IMR-90 (cell line): ENCODE results near the gene HDAC3. TPM values are rescaled to one million over a fixed set of nuclear protein-coding genes. Genes with fewer than 3 reads are reported as not detected.
A peak's percentile ranks its signal among the peaks of the same experiment; 100 is the strongest.

Experiments
- ATAC-seq: fragments of 200-7000 bp; cut with Tn5 transposase; 2 replicates; pipeline ENCODE4 v1.9.1; 2020; ENCODE audit warnings: low read depth, mild to moderate bottlenecking, moderate library complexity
- BruUV-seq: library from RNA; stranded (reverse); fragments of 400-500 nt; replicated peaks from 2 replicates; lab custom pipeline; 2021; lab: Mats Ljungman, UMichigan
- CTCF ChIA-PET: fragments of 300-600 bp; formaldehyde crosslinking; extraction: SDS; loops from one replicate; lab custom pipeline; 2021; ENCODE audit warnings: antibody characterized with exemption; lab: Yijun Ruan, JAX
- POLR2A ChIA-PET: fragments of 300-600 bp; sonication (Branson Sonifier 250); formaldehyde crosslinking; loops from one replicate; lab custom pipeline; 2022; ENCODE audit warnings: antibody characterized with exemption; ENCODE audit not compliant: unreplicated experiment; lab: Charles Lee
- DNase-seq: peaks from one replicate; pipeline ENCODE4 v3.0.0; 2013
- H2AFZ ChIP-seq: replicated peaks from 2 replicates; pipeline ENCODE3; 2013; ENCODE audit warnings: low read length, mild to moderate bottlenecking; ENCODE audit not compliant: poor library complexity
- H2AK5ac ChIP-seq: 2 replicates; pipeline ENCODE4 v1.6.1; 2013; ENCODE audit warnings: low read depth, low read length, inconsistent platforms
- H2AK9ac ChIP-seq: replicated peaks from 2 replicates; pipeline ENCODE3; 2013; ENCODE audit warnings: mild to moderate bottlenecking, low read depth, low read length, moderate library complexity; ENCODE audit not compliant: poor library complexity
- H2BK120ac ChIP-seq: 2 replicates; pipeline ENCODE4 v1.6.1; 2013; ENCODE audit warnings: low read depth, low read length, inconsistent platforms
- H2BK15ac ChIP-seq: 3 replicates; pipeline ENCODE4 v1.6.1; 2013; ENCODE audit warnings: low read depth, low read length, inconsistent platforms
- H2BK20ac ChIP-seq: 2 replicates; pipeline ENCODE4 v1.6.1; 2013; ENCODE audit warnings: low read depth, mild to moderate bottlenecking, inconsistent platforms, low read length, moderate library complexity
- H2BK5ac ChIP-seq: 2 replicates; pipeline ENCODE4 v1.6.1; 2013; ENCODE audit warnings: mild to moderate bottlenecking, low read depth, low read length, inconsistent platforms; ENCODE audit not compliant: poor library complexity, severe bottlenecking
- H3K14ac ChIP-seq: replicated peaks from 2 replicates; pipeline ENCODE4 v1.6.1; 2013; ENCODE audit warnings: low read depth, low read length, inconsistent platforms
- H3K18ac ChIP-seq: 2 replicates; pipeline ENCODE4 v1.6.1; 2013; ENCODE audit warnings: low read depth, low read length, control low read depth
- H3K23ac ChIP-seq: 2 replicates; pipeline ENCODE4 v1.6.1; 2013; ENCODE audit warnings: low read depth, low read length, inconsistent platforms
- H3K27ac ChIP-seq: 2 replicates; pipeline ENCODE4 v1.5.1; 2013; ENCODE audit warnings: mild to moderate bottlenecking, control low read depth, low read length; ENCODE audit not compliant: insufficient read depth
- H3K27me3 ChIP-seq: 2 replicates; pipeline ENCODE4 v1.6.1; 2013; ENCODE audit warnings: low read length; ENCODE audit not compliant: control insufficient read depth, insufficient read depth
- H3K36me3 ChIP-seq: 2 replicates; pipeline ENCODE4 v1.6.1; 2013; ENCODE audit warnings: low read length, mixed read lengths; ENCODE audit not compliant: control insufficient read depth, insufficient read depth
- H3K4ac ChIP-seq: 2 replicates; pipeline ENCODE4 v1.6.1; 2013; ENCODE audit warnings: low read depth, low read length, inconsistent platforms
- H3K4me1 ChIP-seq: 2 replicates; pipeline ENCODE4 v1.6.1; 2013; ENCODE audit warnings: low read length, mixed read lengths; ENCODE audit not compliant: control insufficient read depth, insufficient read depth
- H3K4me2 ChIP-seq: 2 replicates; pipeline ENCODE4 v1.6.1; 2013; ENCODE audit warnings: low read depth, mild to moderate bottlenecking, control low read depth, low read length, moderate library complexity
- H3K4me3 ChIP-seq: 2 replicates; pipeline ENCODE4 v1.5.1; 2013; ENCODE audit warnings: low read depth, mild to moderate bottlenecking, control low read depth, low read length, moderate library complexity; ENCODE audit not compliant: insufficient read depth
- H3K56ac ChIP-seq: 2 replicates; pipeline ENCODE4 v1.6.1; 2013; ENCODE audit warnings: low read length, inconsistent platforms; ENCODE audit not compliant: insufficient read depth; ENCODE audit errors: extremely low read depth
- H3K79me1 ChIP-seq, 2 experiments: 2 replicates each; pipeline ENCODE4 v1.6.1; 2013; ENCODE audit warnings: low read length in 2 of 2, inconsistent platforms in 1 of 2, low read depth in 1 of 2
- H3K9ac ChIP-seq: 2 replicates; pipeline ENCODE4 v1.6.1; 2013; ENCODE audit warnings: low read depth, low read length, control low read depth
- H3K9me1 ChIP-seq: 2 replicates; pipeline ENCODE4 v1.6.1; 2013; ENCODE audit warnings: low read length, inconsistent platforms; ENCODE audit not compliant: insufficient read depth
- H3K9me3 ChIP-seq: 2 replicates; pipeline ENCODE4 v1.6.1; 2013; ENCODE audit warnings: low read length; ENCODE audit not compliant: control insufficient read depth, insufficient read depth
- H4K20me1 ChIP-seq: 2 replicates; pipeline ENCODE4 v1.6.1; 2013; ENCODE audit warnings: low read length, inconsistent platforms; ENCODE audit not compliant: insufficient read depth
- H4K5ac ChIP-seq: 2 replicates; pipeline ENCODE4 v1.6.1; 2013; ENCODE audit warnings: mild to moderate bottlenecking, low read depth, low read length, control low read depth
- H4K8ac ChIP-seq, 2 experiments: 2 replicates each; pipeline ENCODE4 v1.6.1; 2013; ENCODE audit warnings: low read depth in 2 of 2, low read length in 2 of 2, control low read depth in 1 of 2, inconsistent platforms in 1 of 2
- H4K91ac ChIP-seq: 2 replicates; pipeline ENCODE4 v1.6.1; 2013; ENCODE audit warnings: low read depth, low read length, inconsistent platforms; ENCODE audit not compliant: insufficient read depth
- BHLHE40 ChIP-seq: fragments of 150-350 bp; IDR thresholded peaks from 2 replicates; pipeline ENCODE4 v1.6.1; 2016; ENCODE audit warnings: mild to moderate bottlenecking, low read depth, low read length
- CTCF ChIP-seq: conservative IDR thresholded peaks from 2 replicates; pipeline ENCODE4 v1.5.1; 2012; ENCODE audit warnings: mild to moderate bottlenecking, low read depth, low read length, improper control_type of control experiment
- ELK1 ChIP-seq: fragments of 150-350 bp; IDR thresholded peaks from 2 replicates; pipeline ENCODE4 v1.6.1; 2016; ENCODE audit warnings: low read depth, mild to moderate bottlenecking, low read length, moderate library complexity, borderline replicate concordance
- FOS ChIP-seq: fragments of 150-350 bp; IDR thresholded peaks from 2 replicates; pipeline ENCODE4 v1.6.1; 2016; ENCODE audit warnings: low read depth, low read length
- MAZ ChIP-seq: IDR thresholded peaks from 2 replicates; pipeline ENCODE4 v1.6.1; 2012; ENCODE audit warnings: low read depth, mild to moderate bottlenecking, low read length, improper control_type of control experiment, moderate library complexity, borderline replicate concordance
- MXI1 ChIP-seq: IDR thresholded peaks from 2 replicates; pipeline ENCODE4 v1.6.1; 2012; ENCODE audit warnings: low read depth, mild to moderate bottlenecking, low read length, moderate library complexity, borderline replicate concordance
- NFE2L2 ChIP-seq: fragments of 150-350 bp; IDR thresholded peaks from 2 replicates; pipeline ENCODE4 v1.6.1; 2016; ENCODE audit warnings: low read depth, mild to moderate bottlenecking, low read length
- POLR2A ChIP-seq: IDR thresholded peaks from 2 replicates; pipeline ENCODE4 v1.6.1; 2012; ENCODE audit warnings: mild to moderate bottlenecking, low read depth, low read length
- RAD21 ChIP-seq: IDR thresholded peaks from 2 replicates; pipeline ENCODE4 v1.6.1; 2012; ENCODE audit warnings: low read length, improper control_type of control experiment
- RCOR1 ChIP-seq: IDR thresholded peaks from 2 replicates; pipeline ENCODE4 v1.6.1; 2012; ENCODE audit warnings: mild to moderate bottlenecking, low read length, improper control_type of control experiment; ENCODE audit not compliant: insufficient replicate concordance
- RFX5 ChIP-seq: IDR thresholded peaks from 2 replicates; pipeline ENCODE4 v1.8.0; 2012; ENCODE audit warnings: low read depth, mild to moderate bottlenecking, low read length, moderate library complexity
- SMC3 ChIP-seq: fragments of 150-350 bp; IDR thresholded peaks from 2 replicates; pipeline ENCODE4 v1.6.1; 2016; ENCODE audit warnings: low read depth, mild to moderate bottlenecking, antibody characterized with exemption, low read length, moderate library complexity
- USF2 ChIP-seq: fragments of 150-350 bp; IDR thresholded peaks from 2 replicates; pipeline ENCODE4 v1.6.1; 2017; ENCODE audit warnings: mild to moderate bottlenecking, antibody characterized with exemption, low read length, low read depth
- WGBS, 2 experiments: methylation state at CpG; one replicate each; pipeline versions ENCODE4 v1.1.5 to v1.1.7; 2013; ENCODE audit warnings: missing lambda C conversion rate in 2 of 2; ENCODE audit not compliant: insufficient read length in 1 of 2; ENCODE audit errors: extremely low coverage in 2 of 2; 5-methylcytosine and 5-hydroxymethylcytosine counted together
- dilution Hi-C: fragments of 300-500 bp; cut with HindIII; formaldehyde crosslinking; loops from one replicate; pipeline ENCODE4 v1.14.3; 2018; ENCODE audit warnings: low sequenced_read_pairs; ENCODE audit not compliant: unreplicated experiment
- in situ Hi-C: fragments of 300-500 bp; cut with MboI; formaldehyde crosslinking; loops from 3 replicates; pipeline ENCODE4 v1.14.3; 2019; ENCODE audit warnings: low sequenced_read_pairs, inconsistent platforms, mixed read lengths
- intact Hi-C: fragments of 100-400 bp; cut with micrococcal nuclease; formaldehyde crosslinking; loops from 2 replicates; pipeline ENCODE4 v1.10.0; 2022
- polyA plus RNA-seq, 3 experiments: library from polyadenylated mRNA; depleted of rRNA; stranded (reverse); fragments of >200 nt; gene quantifications; 2 replicates each; pipeline ENCODE4 v1.2.3, GENCODE V29; 2012; ENCODE audit warnings: low replicate concordance in 1 of 3
- total RNA-seq: library from RNA; depleted of rRNA; stranded (reverse); fragments of >200 nt; gene quantifications from 2 replicates; pipeline ENCODE4 v1.2.3, GENCODE V29; 2012

Gene HDAC3
- total and polyA plus RNA-seq, 2 of the 4 experiments (the other 2 are of a cell fraction): 84.2 to 89.7 TPM

- peak overlapping the region; percentile 33; the same call in 1 of the 2 replicates for H4K5ac ChIP-seq
- H3K23ac ChIP-seq: peak overlapping the region; percentile 90
- H2BK20ac ChIP-seq: peak overlapping the region; percentile 90
- H3K27me3 ChIP-seq: no peaks in the 10 kb centered on the region
- peak overlapping the region; percentile 79 for H2AK5ac ChIP-seq
- H3K14ac ChIP-seq: peak overlapping the region; percentile 94
- H3K79me1 ChIP-seq: peaks cover 23 to 46% of the 10 kb centered on the region in 2 experiments
- no peak overlapping the region; the same call in 2 of the 3 replicates for H2BK15ac ChIP-seq
- peak overlapping the region; percentile 12; the same call in 1 of the 2 replicates for H3K27ac ChIP-seq
- peak overlapping the region; percentile 93 for H3K4ac ChIP-seq
- dilution Hi-C loops: no loop called here
- H2BK120ac ChIP-seq: peak overlapping the region; percentile 86
- WGBS, 2 experiments: 56% methylated on average over 2 of the region's 6 CpGs; no CpG with 5 or more reads in 1 of the 2 experiments
- H3K9me1 ChIP-seq: peaks cover 5% of the 10 kb centered on the region
- intact Hi-C loops: loop anchor here (2.0 kb wide), 1 partner anchor 15 kb away; the partner anchor contains the start of gene DIAPH1
- peak overlapping the region; percentile 63 for H4K91ac ChIP-seq
- H3K4me3 ChIP-seq: no peak overlapping the region
- peak overlapping the region; percentile 78 for H2AK9ac ChIP-seq
- no peaks in the 10 kb centered on the region for H3K9me3 ChIP-seq
- ChIA-PET CTCF (interaction anchor here (1.0 to 3.3 kb wide), 2 partner anchors 11 to 12 kb away, joined by 4 to 18 read pairs; no protein-coding TSS in a partner anchor), POLR2A (no interaction called here)
- H3K18ac ChIP-seq: peak overlapping the region; percentile 50
- peak overlapping the region; percentile 51 for H3K4me2 ChIP-seq
- no TSS peak for BruUV-seq
- peaks cover 4% of the 10 kb centered on the region for H3K4me1 ChIP-seq
- DNase-seq: peak; percentile 94
- H4K8ac ChIP-seq: peak overlapping the region in 1 of 2 experiments; percentile 63; a peak in 2 of 4 replicates
- peak; percentile 95 for ATAC-seq
- no peaks in the 10 kb centered on the region for H3K36me3 ChIP-seq
- no peak overlapping the region for H3K9ac ChIP-seq
- in situ Hi-C loops: no loop called here
- peak overlapping the region; percentile 66 for H2AFZ ChIP-seq
- no peak overlapping the region for H3K56ac ChIP-seq
- peaks cover 3% of the 10 kb centered on the region; the same call in 1 of the 2 replicates for H4K20me1 ChIP-seq
- H2BK5ac ChIP-seq: peak overlapping the region; percentile 61
- peak; percentile 30 for TF ChIP-seq RCOR1
- TF ChIP-seq CTCF: no peak
- no peak for TF ChIP-seq RAD21
- TF ChIP-seq USF2: no peak
- TF ChIP-seq NFE2L2: no peak
- no peak for TF ChIP-seq POLR2A
- peak; percentile 17; the same call in 1 of the 2 replicates for TF ChIP-seq BHLHE40
- no peak for TF ChIP-seq ELK1
- TF ChIP-seq MXI1: peak; percentile 84
- TF ChIP-seq FOS: 0 out of 2 replicates have a peak, but pooled peaks have one; percentile 17
- 0 out of 2 replicates have a peak, but pooled peaks have one; percentile 29 for TF ChIP-seq MAZ
- TF ChIP-seq SMC3: no peak
- no peak for TF ChIP-seq RFX5
These were observed 32.5 kb downstream of the HDAC3 start for GRCh38 chr5:141603923-141604717.
